GM12865 (cell line): Measurements from ENCODE around the gene NOTO.
"Not testable (repeated sequence)": the region's sequence is repeated elsewhere in the genome, so short reads cannot be mapped to it uniquely, and the experiment has no call there.

Source experiments
- DNase-seq: peaks from one replicate; pipeline ENCODE4 v3.0.0; 2010; ENCODE audit warnings: low read depth
- H3K4me3 ChIP-seq: 2 replicates; pipeline ENCODE4 v1.5.1; 2011; ENCODE audit warnings: mild to moderate bottlenecking, low read depth, low read length, control low read depth
- CTCF ChIP-seq: IDR thresholded peaks from 2 replicates; pipeline ENCODE4 v1.5.1; 2011; ENCODE audit warnings: low read length, control low read depth, low read depth, inconsistent platforms; ENCODE audit not compliant: insufficient read depth; ENCODE audit errors: missing control alignments

NOTO gene

DNA sequence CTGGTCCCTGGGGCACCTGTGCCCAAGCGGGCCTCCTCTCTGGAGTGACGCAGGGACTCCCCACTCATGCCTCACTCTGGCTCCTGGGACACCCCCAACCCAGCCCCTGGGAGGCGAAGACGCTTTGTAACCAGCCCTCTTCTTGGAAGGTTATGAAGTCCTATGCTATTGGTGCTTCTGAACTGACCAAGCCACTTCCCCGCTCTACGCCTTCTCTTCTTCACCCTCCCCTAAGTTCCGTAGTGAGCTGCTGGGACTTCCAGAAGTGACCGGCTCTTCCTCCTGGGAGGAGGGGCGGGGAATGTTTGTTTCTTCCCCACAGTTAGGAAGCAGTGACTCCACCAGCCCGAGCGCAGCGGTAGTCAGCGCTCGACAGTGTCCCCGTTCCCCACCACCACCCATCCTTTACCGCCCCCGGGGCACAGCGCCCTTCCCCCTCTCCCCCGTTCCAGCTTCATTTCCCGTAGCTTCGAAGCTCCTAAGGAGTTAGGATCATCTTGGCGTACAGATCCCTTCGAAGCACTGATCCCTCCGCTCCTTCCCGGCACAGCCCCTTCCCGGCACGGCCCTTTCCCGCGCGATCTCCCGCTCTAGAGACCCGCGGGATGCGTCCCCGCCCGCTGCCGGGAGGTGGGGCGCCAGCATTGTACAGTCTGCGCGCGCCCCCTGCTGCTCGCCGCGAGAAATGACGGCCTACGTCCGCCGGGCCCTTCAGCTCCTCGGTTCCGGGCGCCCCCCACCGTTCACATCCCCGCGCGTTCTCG, 25.3 kb upstream of the NOTO start:
- peak; percentile 96 for TF ChIP-seq CTCF
- H3K4me3 ChIP-seq: peak overlapping the region; percentile 63
- peak; percentile 86 for DNase-seq

DNA sequence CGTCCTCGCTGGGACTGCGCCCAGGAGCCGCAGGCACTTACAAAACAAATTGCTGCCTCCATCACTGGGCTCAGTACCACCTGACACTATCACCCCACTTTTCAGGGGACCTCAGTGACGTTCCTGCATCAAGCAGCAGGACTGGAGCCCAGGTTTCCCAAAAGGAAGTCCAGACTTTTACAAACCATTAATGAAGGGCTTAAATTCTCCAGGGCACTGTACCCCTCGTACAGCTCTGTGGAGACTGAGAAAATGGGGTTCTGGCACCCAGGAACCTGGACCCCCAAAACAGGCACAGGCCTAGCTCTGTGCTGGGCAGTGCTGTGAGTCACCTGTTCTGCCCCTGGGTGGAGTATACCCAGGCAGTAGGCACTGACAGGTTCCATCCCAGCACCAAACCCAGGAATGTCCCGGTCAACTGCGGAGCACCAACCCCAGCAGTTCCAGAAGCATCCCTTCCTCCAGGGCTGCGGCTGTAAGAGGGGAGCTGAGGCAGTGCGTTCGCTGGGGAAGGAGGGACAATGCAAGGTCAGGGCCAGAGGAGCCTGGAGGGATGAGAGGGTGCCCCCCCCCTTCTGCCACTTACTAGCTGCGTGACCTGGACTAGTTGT, 24.6 kb upstream of the NOTO start:
- no peak overlapping the region; the same call in 1 of the 2 replicates for H3K4me3 ChIP-seq
- no peak for TF ChIP-seq CTCF
- DNase-seq: no peak

DNA sequence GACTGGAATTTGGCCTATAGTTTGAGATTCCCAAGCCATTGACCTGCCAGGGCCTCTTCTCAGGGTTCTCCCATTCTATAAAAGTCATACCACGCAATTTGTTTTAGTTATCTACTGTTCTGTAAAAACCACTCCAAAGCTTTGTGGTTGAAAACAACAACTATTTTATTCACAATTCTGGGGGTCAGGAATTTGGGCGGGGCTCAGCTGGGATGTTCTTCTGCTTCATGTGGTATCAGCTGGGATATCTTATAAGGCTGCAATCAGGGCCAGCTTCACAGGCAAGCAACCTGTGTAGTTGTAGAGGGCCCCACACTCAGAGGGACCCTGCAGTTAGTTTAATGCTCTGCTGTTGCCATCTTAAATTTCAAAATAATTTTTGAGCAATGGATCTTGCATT, 16.4 kb upstream of the NOTO start:
- DNase-seq: no peak
- no peak overlapping the region for H3K4me3 ChIP-seq
- no peak for TF ChIP-seq CTCF

DNA sequence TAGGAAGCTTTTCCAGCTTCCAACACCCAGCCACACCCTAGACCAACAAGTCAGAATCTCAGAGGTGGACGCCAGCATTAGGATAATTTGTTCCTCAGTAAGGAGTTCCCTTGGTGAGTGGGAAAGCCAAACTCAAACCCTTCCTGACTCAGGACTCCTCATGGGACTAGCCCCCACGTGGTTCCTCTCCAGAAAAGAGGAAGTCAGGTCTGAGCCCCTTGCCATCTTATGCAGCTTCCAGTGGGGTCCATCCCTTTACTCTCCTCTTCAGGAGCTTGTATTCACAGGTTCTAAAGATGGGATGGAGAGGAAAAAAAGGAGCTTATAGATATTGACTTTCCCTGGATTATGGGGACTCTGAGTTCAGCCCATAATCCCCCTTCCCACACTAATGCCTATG, 14.8 kb upstream of the NOTO start:
- DNase-seq: no peak
- no peak overlapping the region for H3K4me3 ChIP-seq
- no peak for TF ChIP-seq CTCF

- no peak for TF ChIP-seq CTCF
- no peak overlapping the region for H3K4me3 ChIP-seq
- DNase-seq: no peak
Measured at GRCh38 chr2:73197579-73197978, 4.8 kb upstream of the NOTO start.

DNA sequence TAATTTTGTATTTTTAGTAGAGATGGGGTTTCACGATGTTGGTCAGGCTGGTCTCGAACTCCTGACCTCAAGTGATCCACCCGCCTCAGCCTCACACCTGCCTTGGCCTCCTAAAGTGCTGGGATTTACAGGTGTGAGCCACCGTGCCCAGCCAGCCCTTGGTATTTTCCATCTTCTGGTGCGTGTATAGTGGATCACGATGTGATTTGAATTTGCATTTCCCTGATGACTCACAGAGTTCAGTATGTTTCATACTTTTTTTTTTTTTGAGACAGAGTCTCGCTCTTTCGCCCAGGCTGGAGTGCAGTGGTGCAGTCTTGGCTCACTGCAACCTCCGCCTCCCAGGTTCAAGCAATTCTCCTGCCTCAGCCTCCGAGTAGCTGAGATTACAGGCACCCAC, 2.1 kb upstream of the NOTO start:
- DNase-seq, H3K4me3 ChIP-seq: not testable (repeated sequence)

- no peak for DNase-seq
- no peak overlapping the region for H3K4me3 ChIP-seq
- no peak for TF ChIP-seq CTCF
Measured at GRCh38 chr2:73203055-73203681, 794 bp downstream of the NOTO start.
